ENCODE data around the gene DGKZ. TPM values are rescaled to one million over a fixed set of nuclear protein-coding genes. Genes with fewer than 3 reads are reported as not detected.

DGKZ gene
- total RNA-seq, 2 donors from 2014 or later, result 79.4 to 86.4 TPM

GRCh38 chr11:46389450-46390330, 42.4 kb downstream of the DGKZ start:
- intact Hi-C loops (cut with DNase I), result no loop called here
- Histone ChIP-seq H3K27ac (no peak overlapping the region), H3K27me3 (peaks cover 0 to 22% of the 10 kb centered on the region in 2 donors), H3K4me3 (peak overlapping the region in 1 of 2 donors; percentile 5), H3K36me3 (replicated peaks in 1 of 2; ENCODE audit: insufficient read depth in 1 of 2, low read depth in 2 of 2) (no peaks in the 10 kb centered on the region), H3K4me1 (peaks cover 41% of the 10 kb centered on the region), H3K9me3 (no peaks in the 10 kb centered on the region)
- DNase-seq (peak; percentile 68 to 80 (median 72)), ATAC-seq (peak; percentile 60)
- WGBS, 2 donors, result 1% methylated on average over 72 of the region's 80 CpGs; no CpG with 5 or more reads in 1 of the 2 donors
- TF ChIP-seq CTCF (IDR thresholded peaks at IDR 0.05) (peak; percentile 74 to 89 (median 81)), POLR2A (IDR thresholded peaks at IDR 0.05) (no peak)

- no peak for TF ChIP-seq CTCF (IDR thresholded peaks at IDR 0.05)
- TF ChIP-seq POLR2A (IDR thresholded peaks at IDR 0.05), result no peak
- intact Hi-C loops (cut with DNase I), result no loop called here
- peaks cover 0 to 22% of the 10 kb centered on the region in 2 donors for H3K27me3 ChIP-seq
- H3K4me1 ChIP-seq, result peaks cover 41% of the 10 kb centered on the region
- no peak for DNase-seq
- 9 to 14% methylated on average over 37 to 49 of the region's 49 CpGs for WGBS, 2 donors
- no peaks in the 10 kb centered on the region for H3K36me3 ChIP-seq (replicated peaks in 1 of 2; ENCODE audit: insufficient read depth in 1 of 2, low read depth in 2 of 2)
- H3K4me3 ChIP-seq, result no peak overlapping the region
- H3K27ac ChIP-seq, result no peak overlapping the region
- ATAC-seq, result no peak
- no peaks in the 10 kb centered on the region for H3K9me3 ChIP-seq
Measured at GRCh38 chr11:46390331-46391171, 43.3 kb downstream of the DGKZ start.

GRCh38 chr11:46391186-46391577, 43.9 kb downstream of the DGKZ start:
- TF ChIP-seq CTCF (IDR thresholded peaks at IDR 0.05) (no peak), POLR2A (IDR thresholded peaks at IDR 0.05) (no peak)
- Histone ChIP-seq H3K27ac (no peak overlapping the region), H3K36me3 (replicated peaks in 1 of 2; ENCODE audit: insufficient read depth in 1 of 2, low read depth in 2 of 2) (no peaks in the 10 kb centered on the region), H3K4me3 (no peak overlapping the region), H3K4me1 (peaks cover 41% of the 10 kb centered on the region), H3K27me3 (peaks cover 0 to 22% of the 10 kb centered on the region in 2 donors), H3K9me3 (no peaks in the 10 kb centered on the region)
- intact Hi-C loops (cut with DNase I), result no loop called here
- WGBS, 2 donors, result 0% methylated on average over 2 to 11 of the region's 31 CpGs
- ATAC-seq (no peak), DNase-seq (no peak)

GRCh38 chr11:46391578-46392420, 44.5 kb downstream of the DGKZ start, which contains the start of gene CHRM4:
TSS of gene CHRM4 (minus strand) at chr11:46391776. CDS start at chr11:46386557, 5,219 bp downstream.
- no peaks in the 10 kb centered on the region for H3K9me3 ChIP-seq
- H3K4me3 ChIP-seq, result no peak within 1 kb of the TSS
- H3K27me3 ChIP-seq, result peaks cover 0 to 22% of the 10 kb centered on the region in 2 donors
- no peaks in the 10 kb centered on the region for H3K36me3 ChIP-seq (replicated peaks in 1 of 2; ENCODE audit: insufficient read depth in 1 of 2, low read depth in 2 of 2)
- H3K27ac ChIP-seq, result no peak within 1 kb of the TSS
- WGBS, 2 donors, result 1% methylated on average over 105 of the region's 123 CpGs; no CpG with 5 or more reads in 1 of the 2 donors
- TF ChIP-seq CTCF (IDR thresholded peaks at IDR 0.05) (peak in 3 of 7 experiments; percentile 14 to 22 (median 22)), POLR2A (IDR thresholded peaks at IDR 0.05) (no peak)
- peaks cover 41% of the 10 kb centered on the region for H3K4me1 ChIP-seq
- intact Hi-C loops (cut with DNase I), result no loop called here
- no peak for ATAC-seq
- DNase-seq, result peak in 2 of 4 donors; percentile 37 to 53
